ENCODE data around the gene PDZK1.
"Not testable (repeated sequence)": the region's sequence is repeated elsewhere in the genome, so short reads cannot be mapped to it uniquely, and the experiment has no call there.

PDZK1 gene

GRCh38 chr1:145641886-145642285 lies 65.3 kb downstream of the PDZK1 start:
- DNase-seq, result not testable (repeated sequence)

GRCh38 chr1:145636237-145636636 lies 70.9 kb downstream of the PDZK1 start:
- not testable (repeated sequence) for DNase-seq

GRCh38 chr1:145622177-145622576 lies 85.0 kb downstream of the PDZK1 start:
- DNase-seq, result not testable (repeated sequence)
